HG03520 (cell line): ENCODE measurements around the gene CDH15.
"Not testable (repeated sequence)": the region's sequence is repeated elsewhere in the genome, so short reads cannot be mapped to it uniquely, and the experiment has no call there.

Source experiments
- ATAC-seq: cut with Tn5 transposase; IDR thresholded peaks from one replicate; pipeline ENCODE4 v1.9.1; 2021; ENCODE audit warnings: mild to moderate bottlenecking, moderate library complexity; ENCODE audit not compliant: unreplicated experiment

The CDH15 gene

DNA sequence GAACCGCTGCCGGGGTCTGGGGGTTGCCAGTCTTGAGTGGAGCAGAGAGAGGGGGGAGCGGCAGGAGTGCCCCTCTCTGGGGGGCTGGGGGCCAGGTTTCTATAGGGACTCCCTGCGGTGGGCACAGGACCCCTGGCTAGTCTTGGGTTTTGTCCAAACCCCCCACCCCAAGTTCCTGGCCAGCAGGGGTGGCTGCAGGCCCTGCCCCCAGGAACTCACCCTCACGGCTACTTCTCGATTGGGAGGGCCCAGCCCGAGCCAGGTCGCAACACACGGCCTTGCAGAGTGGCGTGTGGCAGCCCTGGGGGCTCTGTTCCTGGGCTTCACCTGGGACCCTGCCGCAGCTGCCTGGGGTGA, 601 bp downstream of the CDH15 start:
- no peak for ATAC-seq

- ATAC-seq = no peak
These were observed 1.1 kb downstream of the CDH15 start for GRCh38 chr16:89172528-89173173.

DNA sequence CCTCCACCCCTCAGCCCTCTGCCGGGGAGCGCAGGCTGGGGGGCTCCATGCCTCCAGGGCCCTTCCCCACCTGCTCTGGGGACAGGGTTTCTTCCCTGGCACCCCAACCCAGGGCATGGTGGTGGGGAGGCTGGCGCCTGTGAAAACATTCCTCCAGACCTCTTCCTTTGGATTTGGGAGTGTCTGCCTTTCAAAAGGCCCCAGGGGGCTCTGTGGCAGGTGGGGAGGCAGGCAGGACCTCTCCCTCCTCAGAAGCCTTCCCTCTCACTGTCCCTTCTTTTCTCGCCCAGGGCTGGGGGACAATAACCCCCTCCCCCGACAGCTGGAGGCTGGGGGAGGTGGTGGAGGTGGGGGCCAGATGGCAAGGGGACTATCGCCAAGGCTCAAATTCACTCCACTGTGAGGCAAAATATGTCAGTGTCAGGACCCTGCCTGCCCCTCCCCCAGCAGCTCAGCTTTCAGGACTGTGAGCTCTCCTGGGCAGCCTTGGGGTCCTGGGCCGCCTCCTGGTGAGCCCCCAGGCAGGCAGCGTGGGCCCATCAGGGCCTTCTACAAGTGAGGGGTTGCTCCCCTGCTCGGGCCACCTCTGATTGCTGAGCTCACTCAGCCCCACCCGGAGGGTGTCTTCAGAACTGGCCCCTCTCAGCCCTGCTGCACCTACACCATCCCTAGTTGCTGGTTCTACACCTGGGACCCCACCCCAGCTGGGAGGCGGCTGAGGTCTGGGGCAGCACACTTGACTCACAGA, 1.8 kb downstream of the CDH15 start:
- ATAC-seq = no peak

DNA sequence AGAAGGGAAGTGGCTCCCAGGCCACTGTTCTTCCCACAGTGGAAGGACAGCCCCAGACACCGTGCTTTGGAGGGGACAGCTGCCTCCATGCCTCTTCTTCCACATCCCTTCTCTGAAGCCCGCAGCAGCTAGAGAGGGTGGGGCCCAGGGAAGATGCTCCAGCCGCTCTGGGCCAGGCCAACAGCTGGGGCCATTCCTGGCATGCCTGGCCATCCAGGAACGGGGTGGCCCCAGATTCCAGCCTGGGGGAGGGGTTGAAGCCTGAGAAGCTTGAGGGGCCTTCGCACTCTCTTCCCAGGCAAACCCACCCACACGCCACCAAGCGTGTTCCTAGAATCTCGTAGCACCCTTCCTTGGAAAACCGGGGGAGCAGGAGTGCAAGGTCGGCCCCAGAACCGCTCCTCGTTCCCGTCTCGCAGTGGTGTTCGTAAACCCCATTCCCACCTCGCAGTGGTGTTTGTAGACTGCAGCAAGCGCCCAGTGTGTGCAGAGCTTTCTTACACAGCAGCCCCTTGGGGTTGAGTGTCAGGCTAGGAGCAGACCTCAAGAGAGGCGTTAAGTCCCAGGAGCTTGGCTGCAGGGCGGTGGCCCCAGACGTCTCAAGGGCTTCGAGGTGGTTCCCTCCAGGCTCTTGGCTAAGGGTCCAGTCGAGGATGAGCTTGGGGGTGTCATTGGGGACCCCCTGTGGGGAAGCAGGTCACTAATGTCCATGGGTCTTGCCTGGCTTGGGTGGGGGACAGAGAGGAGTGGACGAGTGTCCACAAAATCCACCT, 2.7 kb downstream of the CDH15 start:
- no peak for ATAC-seq

DNA sequence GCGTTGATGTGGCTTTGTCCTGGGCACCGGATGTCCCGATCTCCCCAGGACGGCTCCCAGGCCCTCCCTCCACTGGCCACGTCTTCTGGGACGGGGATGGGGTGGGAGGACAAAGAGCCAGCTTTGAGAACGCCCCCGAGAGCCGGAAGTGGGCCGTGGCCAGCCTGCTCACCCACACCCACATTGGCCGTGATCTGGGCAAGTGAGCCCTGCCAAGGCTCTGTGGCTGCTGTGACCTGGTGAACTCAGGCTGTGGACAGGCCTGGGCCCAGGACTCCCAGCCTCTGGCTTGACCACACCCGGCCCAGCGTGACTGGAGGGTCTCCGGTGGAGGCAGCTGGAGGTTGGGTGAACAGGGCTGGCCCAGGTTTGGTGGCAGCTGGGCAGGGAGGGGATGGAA, 3.3 kb downstream of the CDH15 start:
- no peak for ATAC-seq

DNA sequence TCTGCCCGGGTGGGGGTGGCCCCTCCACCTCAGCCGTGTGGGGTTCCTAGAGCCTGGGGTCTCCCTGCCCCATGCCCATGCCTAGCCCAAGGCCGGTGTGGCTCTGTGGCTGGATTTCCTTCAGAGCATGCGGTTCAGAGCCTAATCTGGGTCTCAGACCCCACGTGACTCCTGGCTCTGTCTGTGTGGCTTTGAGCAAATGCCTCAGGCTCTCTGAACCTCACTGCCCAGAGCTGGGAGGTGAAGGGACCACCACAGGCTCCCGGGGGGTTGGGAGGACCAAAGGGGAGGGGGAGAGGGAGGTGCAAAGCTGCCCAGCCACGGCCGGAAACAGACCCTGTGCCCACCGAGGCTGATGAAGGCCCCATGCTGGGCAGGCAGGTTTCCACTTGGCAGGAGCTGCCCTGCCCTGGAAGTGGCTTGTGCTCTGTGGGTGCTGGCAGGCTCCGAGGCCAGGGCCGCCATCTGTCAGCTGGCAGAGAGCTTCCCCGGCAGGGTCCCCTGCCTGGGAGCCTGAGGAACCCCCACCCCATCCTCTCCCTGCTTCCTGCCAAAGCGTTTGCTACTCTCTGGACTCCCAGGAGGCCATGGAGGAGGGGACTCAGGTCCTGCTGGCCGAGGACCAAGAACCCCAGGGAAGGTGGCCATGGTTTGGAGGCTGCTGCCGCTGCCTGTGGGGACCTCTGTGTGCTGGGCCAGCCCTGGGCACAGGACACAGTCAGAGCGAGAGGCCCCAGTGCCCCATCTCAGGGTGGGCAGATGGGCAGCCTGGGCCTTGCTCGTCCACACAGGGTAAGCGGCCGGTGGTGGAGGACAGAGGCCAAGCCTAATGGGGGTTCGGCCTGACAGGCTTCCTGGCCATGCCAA, 4.0 kb downstream of the CDH15 start:
- ATAC-seq = no peak

DNA sequence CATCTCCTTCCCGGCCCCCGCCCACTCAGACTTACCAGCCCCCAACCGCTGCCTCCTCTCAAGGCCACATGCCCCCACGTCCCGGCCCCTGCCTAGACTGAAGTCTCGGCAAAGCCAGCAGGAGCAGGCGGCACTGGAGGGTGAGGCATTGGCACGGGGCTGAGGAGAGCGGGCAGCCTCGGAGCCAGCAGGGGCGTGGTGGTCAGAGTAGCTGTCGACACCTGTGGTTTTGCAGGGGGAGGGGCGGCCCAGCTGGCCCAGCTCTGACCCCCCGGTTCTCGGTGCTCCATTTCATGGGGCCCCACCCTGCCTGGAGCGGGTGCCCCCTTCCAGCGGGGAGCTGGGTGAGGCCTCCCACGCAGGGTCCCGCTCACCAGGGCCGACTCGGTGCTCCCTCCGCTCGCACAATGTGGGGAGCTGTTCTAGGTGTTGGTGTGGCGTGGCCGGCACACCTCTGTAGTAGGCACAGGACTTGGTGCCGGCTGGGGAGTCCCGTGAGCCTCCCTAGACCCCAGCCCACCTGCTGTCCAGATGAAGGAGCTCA, 4.7 kb downstream of the CDH15 start:
- ATAC-seq = no peak

DNA sequence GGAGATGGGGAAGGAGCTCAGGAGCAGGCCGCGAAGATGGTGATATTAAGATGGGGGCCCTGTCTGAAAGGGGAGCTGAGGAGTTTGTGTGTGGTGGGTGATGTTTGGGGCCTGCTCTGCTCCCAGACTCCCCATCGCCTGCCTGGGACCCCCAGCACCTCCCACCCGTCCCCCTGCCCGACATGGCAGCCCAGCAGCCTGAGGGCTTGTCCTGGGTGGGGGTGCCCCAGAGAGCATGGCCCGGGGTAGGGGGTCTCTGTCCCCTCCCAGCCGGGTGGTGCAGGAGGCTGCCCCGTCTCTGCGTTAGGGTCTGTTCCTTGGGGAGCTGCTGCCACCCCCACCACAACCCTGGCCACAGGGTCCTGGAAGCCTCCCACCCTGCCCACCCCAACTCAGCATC, 5.2 kb downstream of the CDH15 start:
- ATAC-seq = no peak

DNA sequence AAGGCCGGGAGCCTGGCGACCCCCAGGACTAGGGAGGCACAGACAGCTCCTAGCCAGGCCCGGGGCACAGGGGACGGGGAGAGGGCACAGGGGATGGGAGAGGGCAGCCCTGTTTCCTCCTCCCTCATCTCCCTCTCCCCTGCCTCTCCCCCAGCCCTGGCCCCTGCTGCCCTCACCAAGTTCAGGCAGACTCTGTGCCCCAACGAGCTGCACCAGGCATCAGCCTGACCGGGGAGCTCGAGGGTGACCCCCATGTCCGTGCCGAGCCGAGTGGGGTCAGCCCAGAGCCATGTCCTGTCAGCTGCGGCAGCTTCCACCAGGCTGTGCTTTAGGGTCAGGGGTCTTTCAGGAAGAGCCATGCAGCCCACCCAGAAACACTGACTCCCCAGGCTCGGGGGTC, 6.0 kb downstream of the CDH15 start:
- ATAC-seq = no peak

- ATAC-seq = no peak
These were observed 7.1 kb downstream of the CDH15 start for GRCh38 chr16:89178453-89179147.

GRCh38 chr16:89179148-89179484, 7.6 kb downstream of the CDH15 start:
- ATAC-seq = no peak

DNA sequence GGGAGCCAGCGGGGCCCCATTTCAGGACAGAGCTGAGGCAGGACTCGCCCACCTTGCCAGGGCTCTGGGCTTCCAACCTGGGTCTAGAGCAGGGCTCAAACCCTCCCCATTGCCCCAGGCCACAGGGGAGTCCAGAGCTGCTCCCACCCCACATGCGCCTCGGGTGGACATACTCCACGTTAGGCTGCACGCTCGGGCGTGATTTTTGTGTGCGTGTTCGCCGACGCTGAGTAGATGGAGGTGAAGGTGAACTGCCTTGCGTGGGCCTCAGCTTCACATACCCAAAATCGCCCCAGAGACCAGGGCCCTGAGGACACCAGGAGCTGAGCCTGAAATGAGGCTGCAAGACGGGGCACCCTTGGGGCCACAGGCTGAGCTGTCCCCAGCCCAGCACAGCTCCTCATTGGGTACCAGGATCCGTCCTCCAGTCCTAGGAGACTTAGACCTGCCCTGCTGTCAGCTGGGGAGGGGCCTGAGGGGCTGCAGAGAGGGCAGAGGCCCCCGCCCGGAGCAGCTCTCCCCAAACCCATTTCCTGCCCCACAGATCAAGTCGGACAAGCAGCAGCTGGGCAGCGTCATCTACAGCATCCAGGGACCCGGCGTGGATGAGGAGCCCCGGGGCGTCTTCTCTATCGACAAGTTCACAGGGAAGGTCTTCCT, 8.2 kb downstream of the CDH15 start:
- ATAC-seq = no peak

DNA sequence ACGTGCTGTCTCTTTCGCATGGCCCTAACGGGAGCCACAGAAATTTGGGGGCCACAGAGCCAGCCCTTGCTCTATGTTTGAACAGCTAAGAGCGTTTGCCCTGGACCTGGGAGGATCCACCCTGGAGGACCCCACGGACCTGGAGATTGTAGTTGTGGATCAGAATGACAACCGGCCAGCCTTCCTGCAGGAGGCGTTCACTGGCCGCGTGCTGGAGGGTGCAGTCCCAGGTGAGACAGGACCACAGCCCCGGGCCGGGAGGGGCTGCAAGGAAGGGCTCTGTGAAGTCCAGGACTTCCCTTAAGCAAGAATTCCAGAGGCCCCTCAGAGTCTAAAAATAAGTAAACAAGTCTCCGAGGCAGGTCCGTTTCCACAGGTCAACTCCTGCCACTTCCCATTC, 11.9 kb downstream of the CDH15 start:
- no peak for ATAC-seq

DNA sequence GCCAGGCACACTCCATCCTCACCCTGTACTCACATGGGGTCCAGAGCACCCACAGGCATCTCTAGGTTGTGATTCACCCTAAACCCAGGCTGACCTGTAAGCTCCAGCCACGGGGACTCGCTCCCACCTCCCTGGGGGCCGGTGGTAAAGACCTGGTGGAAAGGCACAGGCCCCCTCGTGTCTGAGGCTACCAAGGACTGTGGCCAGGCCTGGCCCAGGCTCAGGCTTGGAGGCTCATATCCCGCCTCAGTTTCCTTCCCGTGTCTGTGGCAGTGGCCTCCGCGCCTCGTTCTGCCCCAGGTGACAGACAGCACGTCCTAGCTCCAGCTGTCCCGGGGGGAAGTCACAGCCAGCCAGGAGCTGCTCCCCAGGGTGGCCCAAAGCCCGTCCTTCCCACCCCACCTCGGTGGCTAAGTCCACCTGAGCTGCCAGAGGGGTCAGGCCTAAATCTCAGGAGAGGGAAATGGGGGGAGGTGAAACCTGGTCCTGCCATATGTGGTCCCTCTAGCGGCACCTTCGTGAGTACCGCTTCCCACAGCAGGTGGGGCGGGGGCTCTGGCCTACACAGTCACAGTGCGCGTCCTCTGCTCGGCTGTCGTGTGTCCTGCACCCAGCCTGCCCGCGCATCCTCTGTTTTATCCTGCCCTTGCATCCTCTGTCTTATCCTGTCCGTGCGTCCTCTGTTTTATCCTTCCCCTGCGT, 12.6 kb downstream of the CDH15 start:
- no peak for ATAC-seq

GRCh38 chr16:89184677-89184932, 13.1 kb downstream of the CDH15 start:
- ATAC-seq = no peak

- no peak for ATAC-seq
These were observed 13.6 kb downstream of the CDH15 start for GRCh38 chr16:89184933-89185794.

DNA sequence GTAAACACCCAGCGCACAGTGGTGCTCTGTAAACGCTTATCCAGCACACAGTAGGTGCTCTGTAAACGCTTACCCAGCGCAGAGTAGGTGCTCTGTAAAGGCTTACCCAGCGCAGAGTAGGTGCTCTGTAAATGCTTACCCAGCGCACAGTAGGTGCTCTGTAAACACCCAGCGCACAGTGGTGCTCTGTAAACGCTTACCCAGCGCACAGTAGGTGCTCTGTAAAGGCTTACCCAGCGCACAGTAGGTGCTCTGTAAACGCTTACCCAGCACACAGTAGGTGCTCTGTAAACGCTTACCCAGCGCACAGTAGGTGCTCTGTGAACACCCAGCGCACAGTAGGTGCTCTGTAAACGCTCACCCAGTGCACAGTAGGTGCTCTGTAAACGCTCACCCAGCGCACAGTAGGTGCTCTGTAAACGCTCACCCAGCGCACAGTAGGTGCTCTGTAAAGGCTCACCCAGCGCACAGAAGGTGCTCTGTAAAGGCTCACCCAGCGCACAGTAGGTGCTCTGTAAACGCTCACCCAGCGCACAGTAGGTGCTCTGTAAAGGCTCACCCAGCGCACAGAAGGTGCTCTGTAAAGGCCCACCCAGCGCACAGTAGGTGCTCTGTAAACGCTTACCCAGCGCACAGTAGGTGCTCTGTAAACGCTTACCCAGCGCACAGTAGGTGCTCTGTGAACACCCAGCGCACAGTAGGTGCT, 14.5 kb downstream of the CDH15 start:
- ATAC-seq = not testable (repeated sequence)

GRCh38 chr16:89186593-89187031, 15.1 kb downstream of the CDH15 start:
- not testable (repeated sequence) for ATAC-seq
